Measurements from ENCODE around the gene FGF9.

The FGF9 gene

DNA sequence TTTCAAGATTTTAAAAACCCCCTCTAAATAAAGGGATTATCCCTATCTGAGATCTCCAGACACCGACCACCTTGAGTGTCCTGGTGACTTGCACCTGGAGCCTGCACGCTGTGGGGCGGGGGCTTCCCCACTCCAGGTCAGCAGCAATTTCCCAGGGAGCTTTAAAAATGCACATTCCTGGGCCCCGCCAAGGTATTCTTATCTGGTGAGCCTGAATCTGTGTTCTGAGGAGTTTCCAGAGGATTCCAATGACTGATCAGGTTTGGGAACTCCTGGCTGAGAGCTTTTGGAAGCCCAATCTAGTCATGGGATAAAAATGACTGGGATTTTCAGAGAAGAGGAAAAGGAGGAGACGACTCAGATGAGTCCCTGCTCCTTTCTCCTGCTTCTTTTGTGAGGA, 66.1 kb downstream of the FGF9 start:
- H3K4me3 ChIP-seq (ENCODE audit: low read depth, low read length), result no peak overlapping the region
- H3K27me3 ChIP-seq (ENCODE audit: control insufficient read depth, insufficient read depth, low read length), result no peaks in the 10 kb centered on the region
- no peak overlapping the region for H2AFZ ChIP-seq
- H3K4me2 ChIP-seq (ENCODE audit: low read length), result no peak overlapping the region
- H3K36me3 ChIP-seq (ENCODE audit: control insufficient read depth, insufficient read depth, low read length), result no peaks in the 10 kb centered on the region
- no peaks in the 10 kb centered on the region for H3K79me2 ChIP-seq
- H3K27ac ChIP-seq, result no peak overlapping the region
- TF ChIP-seq, protein P1, sequence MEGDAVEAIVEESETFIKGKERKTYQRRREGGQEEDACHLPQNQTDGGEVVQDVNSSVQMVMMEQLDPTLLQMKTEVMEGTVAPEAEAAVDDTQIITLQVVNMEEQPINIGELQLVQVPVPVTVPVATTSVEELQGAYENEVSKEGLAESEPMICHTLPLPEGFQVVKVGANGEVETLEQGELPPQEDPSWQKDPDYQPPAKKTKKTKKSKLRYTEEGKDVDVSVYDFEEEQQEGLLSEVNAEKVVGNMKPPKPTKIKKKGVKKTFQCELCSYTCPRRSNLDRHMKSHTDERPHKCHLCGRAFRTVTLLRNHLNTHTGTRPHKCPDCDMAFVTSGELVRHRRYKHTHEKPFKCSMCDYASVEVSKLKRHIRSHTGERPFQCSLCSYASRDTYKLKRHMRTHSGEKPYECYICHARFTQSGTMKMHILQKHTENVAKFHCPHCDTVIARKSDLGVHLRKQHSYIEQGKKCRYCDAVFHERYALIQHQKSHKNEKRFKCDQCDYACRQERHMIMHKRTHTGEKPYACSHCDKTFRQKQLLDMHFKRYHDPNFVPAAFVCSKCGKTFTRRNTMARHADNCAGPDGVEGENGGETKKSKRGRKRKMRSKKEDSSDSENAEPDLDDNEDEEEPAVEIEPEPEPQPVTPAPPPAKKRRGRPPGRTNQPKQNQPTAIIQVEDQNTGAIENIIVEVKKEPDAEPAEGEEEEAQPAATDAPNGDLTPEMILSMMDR (IDR thresholded peaks at IDR 0.05), result no peak
- H3K4me1 ChIP-seq, result no peaks in the 10 kb centered on the region
- H3K9me3 ChIP-seq (ENCODE audit: control insufficient read depth, low read length), result no peaks in the 10 kb centered on the region
- H3K9ac ChIP-seq, result no peak overlapping the region

DNA sequence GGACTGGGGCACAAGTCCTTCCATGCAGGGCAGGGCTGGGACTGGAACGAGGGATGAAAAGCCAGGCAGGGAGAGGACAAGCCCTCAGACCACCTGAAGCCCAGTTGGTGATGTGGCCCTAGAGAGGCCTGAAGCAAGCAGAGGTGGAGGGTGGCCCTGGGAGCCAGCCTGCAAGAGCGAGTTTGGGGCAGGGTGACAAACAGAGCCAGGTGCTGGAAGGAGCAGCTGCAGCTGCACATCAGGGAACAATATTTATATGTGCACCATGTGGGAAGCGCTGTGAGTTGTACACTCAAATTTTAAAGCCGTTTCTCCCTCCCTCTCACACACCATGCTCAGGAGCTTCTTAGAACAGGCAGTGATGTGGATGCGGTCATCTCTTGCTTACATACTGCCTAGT, 67.8 kb downstream of the FGF9 start:
- no peak overlapping the region for H3K4me3 ChIP-seq (ENCODE audit: low read depth, low read length)
- no peaks in the 10 kb centered on the region for H3K79me2 ChIP-seq
- no peaks in the 10 kb centered on the region for H3K27me3 ChIP-seq (ENCODE audit: control insufficient read depth, insufficient read depth, low read length)
- no peaks in the 10 kb centered on the region for H3K9me3 ChIP-seq (ENCODE audit: control insufficient read depth, low read length)
- H3K4me1 ChIP-seq, result no peaks in the 10 kb centered on the region
- TF ChIP-seq, protein P1 (IDR thresholded peaks at IDR 0.05), result no peak
- H3K36me3 ChIP-seq (ENCODE audit: control insufficient read depth, insufficient read depth, low read length), result no peaks in the 10 kb centered on the region
- no peak overlapping the region for H2AFZ ChIP-seq
- no peak overlapping the region for H3K9ac ChIP-seq
- H3K4me2 ChIP-seq (ENCODE audit: low read length), result no peak overlapping the region
- H3K27ac ChIP-seq, result no peak overlapping the region

DNA sequence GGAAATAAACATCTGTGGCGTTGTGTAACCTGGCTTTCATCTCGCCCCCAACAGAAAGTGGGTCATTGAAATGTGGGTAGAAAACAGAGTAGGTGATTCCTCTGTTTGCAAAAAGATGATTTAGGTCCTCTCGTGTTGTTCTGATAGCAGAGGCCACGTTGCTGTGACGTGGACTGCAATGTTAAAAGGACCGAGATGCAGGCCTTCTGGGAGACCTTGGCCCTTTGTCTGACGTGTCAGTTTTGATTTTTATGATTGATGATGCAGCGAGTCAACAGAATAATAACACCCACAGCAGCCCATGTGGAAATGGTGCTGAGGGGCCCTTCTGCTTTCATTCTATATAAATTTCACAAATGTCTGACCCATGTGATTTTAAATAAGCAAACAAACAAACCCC, 68.9 kb downstream of the FGF9 start:
- no peaks in the 10 kb centered on the region for H3K9me3 ChIP-seq (ENCODE audit: control insufficient read depth, low read length)
- H3K79me2 ChIP-seq, result no peaks in the 10 kb centered on the region
- H3K4me2 ChIP-seq (ENCODE audit: low read length), result no peak overlapping the region
- no peaks in the 10 kb centered on the region for H3K4me1 ChIP-seq
- no peak overlapping the region for H3K9ac ChIP-seq
- H3K27me3 ChIP-seq (ENCODE audit: control insufficient read depth, insufficient read depth, low read length), result no peaks in the 10 kb centered on the region
- H2AFZ ChIP-seq, result no peak overlapping the region
- no peak overlapping the region for H3K27ac ChIP-seq
- no peak overlapping the region for H3K4me3 ChIP-seq (ENCODE audit: low read depth, low read length)
- TF ChIP-seq, protein P1 (IDR thresholded peaks at IDR 0.05), result no peak
- H3K36me3 ChIP-seq (ENCODE audit: control insufficient read depth, insufficient read depth, low read length), result no peaks in the 10 kb centered on the region

DNA sequence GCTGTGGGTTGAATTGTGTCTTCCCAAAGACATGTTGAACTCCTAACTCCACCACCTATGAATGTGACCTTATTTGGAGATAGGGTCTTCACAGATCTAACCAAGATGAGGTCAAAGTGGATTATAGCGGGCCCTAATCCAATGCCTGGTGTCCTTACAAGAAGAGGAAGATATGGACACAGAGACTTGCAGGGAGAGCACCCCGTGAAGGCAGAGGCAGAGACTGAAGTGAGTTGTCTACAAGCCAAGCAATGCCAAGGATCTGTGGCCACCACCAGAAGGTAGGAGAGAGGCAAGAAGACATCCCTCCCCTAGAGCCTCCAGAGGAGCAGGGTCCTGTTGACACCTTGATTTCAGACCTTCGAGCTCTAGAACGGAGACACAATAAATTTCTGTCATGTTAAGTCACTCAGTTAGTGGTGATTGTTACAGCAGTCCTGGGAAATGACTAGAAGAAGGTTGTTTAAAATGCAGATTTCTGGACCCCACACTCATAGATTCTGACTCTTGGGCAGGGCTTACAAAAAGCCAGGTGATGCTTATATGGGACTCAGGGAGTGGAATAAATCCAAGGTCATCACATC, 70.6 kb downstream of the FGF9 start:
- H3K9ac ChIP-seq, result no peak overlapping the region
- TF ChIP-seq, protein P1 (IDR thresholded peaks at IDR 0.05), result no peak
- H3K27me3 ChIP-seq (ENCODE audit: control insufficient read depth, insufficient read depth, low read length), result no peaks in the 10 kb centered on the region
- H3K4me3 ChIP-seq (ENCODE audit: low read depth, low read length), result no peak overlapping the region
- no peak overlapping the region for H2AFZ ChIP-seq
- H3K27ac ChIP-seq, result no peak overlapping the region
- H3K4me1 ChIP-seq, result no peaks in the 10 kb centered on the region
- H3K79me2 ChIP-seq, result no peaks in the 10 kb centered on the region
- no peaks in the 10 kb centered on the region for H3K9me3 ChIP-seq (ENCODE audit: control insufficient read depth, low read length)
- H3K4me2 ChIP-seq (ENCODE audit: low read length), result no peak overlapping the region
- no peaks in the 10 kb centered on the region for H3K36me3 ChIP-seq (ENCODE audit: control insufficient read depth, insufficient read depth, low read length)

DNA sequence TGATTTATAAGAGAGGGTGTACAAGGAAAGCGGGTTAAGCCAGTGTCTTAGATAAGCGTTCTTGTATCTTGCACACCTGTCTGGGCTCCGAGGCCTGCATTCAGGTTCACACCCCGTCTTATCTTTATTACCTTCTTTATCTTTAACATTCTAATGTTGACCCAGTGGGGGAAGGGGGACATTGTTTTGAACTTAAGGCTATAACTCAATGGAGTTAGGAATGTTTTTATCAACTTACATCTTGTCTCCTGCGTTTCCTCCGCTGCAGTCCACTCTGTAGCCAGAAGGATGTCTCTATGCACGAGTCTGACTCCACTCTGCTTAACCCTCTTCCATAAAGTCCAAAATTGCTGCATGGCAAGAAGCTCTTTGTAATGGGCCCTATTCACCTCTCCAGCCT, 71.2 kb downstream of the FGF9 start:
- H3K27ac ChIP-seq, result no peak overlapping the region
- H3K36me3 ChIP-seq (ENCODE audit: control insufficient read depth, insufficient read depth, low read length), result no peaks in the 10 kb centered on the region
- H3K4me1 ChIP-seq, result no peaks in the 10 kb centered on the region
- TF ChIP-seq, protein P1 (IDR thresholded peaks at IDR 0.05), result no peak
- H3K4me2 ChIP-seq (ENCODE audit: low read length), result no peak overlapping the region
- no peak overlapping the region for H3K9ac ChIP-seq
- H3K4me3 ChIP-seq (ENCODE audit: low read depth, low read length), result no peak overlapping the region
- no peak overlapping the region for H2AFZ ChIP-seq
- H3K27me3 ChIP-seq (ENCODE audit: control insufficient read depth, insufficient read depth, low read length), result no peaks in the 10 kb centered on the region
- H3K9me3 ChIP-seq (ENCODE audit: control insufficient read depth, low read length), result no peaks in the 10 kb centered on the region
- H3K79me2 ChIP-seq, result no peaks in the 10 kb centered on the region

All from parathyroid adenoma (tissue), 2 donors.